Measurements from ENCODE around the gene POLK.

POLK gene

GRCh38 chr5:75623846-75624245 is 112.2 kb downstream of the POLK start:
- no peaks in the 10 kb centered on the region for H3K9me3 ChIP-seq (ENCODE audit: control insufficient read depth, low read length)
- no peaks in the 10 kb centered on the region for H3K27me3 ChIP-seq (replicated peaks; ENCODE audit: control insufficient read depth, insufficient read depth, low read length, poor library complexity, severe bottlenecking)
- DNase-seq = no peak
- H3K4me3 ChIP-seq (ENCODE audit: insufficient read depth, low read depth, low read length, poor library complexity, severe bottlenecking) = no peak overlapping the region
- H3K27ac ChIP-seq (ENCODE audit: insufficient read depth, low read length, poor library complexity, severe bottlenecking) = no peak overlapping the region
- H3K36me3 ChIP-seq (ENCODE audit: control insufficient read depth, insufficient read depth, low read length) = no peaks in the 10 kb centered on the region
- H3K4me1 ChIP-seq (ENCODE audit: control insufficient read depth, insufficient read depth, low read length, poor library complexity, severe bottlenecking) = no peaks in the 10 kb centered on the region

GRCh38 chr5:75626959-75627358 is 115.3 kb downstream of the POLK start:
- no peaks in the 10 kb centered on the region for H3K9me3 ChIP-seq (ENCODE audit: control insufficient read depth, low read length)
- H3K27ac ChIP-seq (ENCODE audit: insufficient read depth, low read length, poor library complexity, severe bottlenecking) = no peak overlapping the region
- no peaks in the 10 kb centered on the region for H3K4me1 ChIP-seq (ENCODE audit: control insufficient read depth, insufficient read depth, low read length, poor library complexity, severe bottlenecking)
- no peak for DNase-seq
- no peaks in the 10 kb centered on the region for H3K27me3 ChIP-seq (replicated peaks; ENCODE audit: control insufficient read depth, insufficient read depth, low read length, poor library complexity, severe bottlenecking)
- no peak overlapping the region for H3K4me3 ChIP-seq (ENCODE audit: insufficient read depth, low read depth, low read length, poor library complexity, severe bottlenecking)
- no peaks in the 10 kb centered on the region for H3K36me3 ChIP-seq (ENCODE audit: control insufficient read depth, insufficient read depth, low read length)

GRCh38 chr5:75627801-75628200 is 116.1 kb downstream of the POLK start:
- no peaks in the 10 kb centered on the region for H3K36me3 ChIP-seq (ENCODE audit: control insufficient read depth, insufficient read depth, low read length)

GRCh38 chr5:75630875-75631274 is 119.2 kb downstream of the POLK start:
- H3K4me3 ChIP-seq (ENCODE audit: insufficient read depth, low read depth, low read length, poor library complexity, severe bottlenecking) = no peak overlapping the region

More at GRCh38 chr5:75627801-75628200, 116.1 kb downstream of the POLK start:
- Histone ChIP-seq H3K4me1 (ENCODE audit: control insufficient read depth, insufficient read depth, low read length, poor library complexity, severe bottlenecking) (no peaks in the 10 kb centered on the region), H3K27ac (ENCODE audit: insufficient read depth, low read length, poor library complexity, severe bottlenecking) (no peak overlapping the region), H3K4me3 (ENCODE audit: insufficient read depth, low read depth, low read length, poor library complexity, severe bottlenecking) (no peak overlapping the region), H3K27me3 (replicated peaks; ENCODE audit: control insufficient read depth, insufficient read depth, low read length, poor library complexity, severe bottlenecking) (no peaks in the 10 kb centered on the region), H3K9me3 (ENCODE audit: control insufficient read depth, low read length) (no peaks in the 10 kb centered on the region)
- no peak for DNase-seq

GRCh38 chr5:75632321-75632720 is 120.6 kb downstream of the POLK start:
- Histone ChIP-seq H3K27me3 (replicated peaks; ENCODE audit: control insufficient read depth, insufficient read depth, low read length, poor library complexity, severe bottlenecking) (no peaks in the 10 kb centered on the region), H3K9me3 (ENCODE audit: control insufficient read depth, low read length) (no peaks in the 10 kb centered on the region), H3K4me1 (ENCODE audit: control insufficient read depth, insufficient read depth, low read length, poor library complexity, severe bottlenecking) (no peaks in the 10 kb centered on the region), H3K27ac (ENCODE audit: insufficient read depth, low read length, poor library complexity, severe bottlenecking) (no peak overlapping the region), H3K36me3 (ENCODE audit: control insufficient read depth, insufficient read depth, low read length) (no peaks in the 10 kb centered on the region), H3K4me3 (ENCODE audit: insufficient read depth, low read depth, low read length, poor library complexity, severe bottlenecking) (no peak overlapping the region)
- no peak for DNase-seq

More at GRCh38 chr5:75630875-75631274, 119.2 kb downstream of the POLK start:
- H3K36me3 ChIP-seq (ENCODE audit: control insufficient read depth, insufficient read depth, low read length) = no peaks in the 10 kb centered on the region
- H3K27ac ChIP-seq (ENCODE audit: insufficient read depth, low read length, poor library complexity, severe bottlenecking) = no peak overlapping the region
- no peaks in the 10 kb centered on the region for H3K27me3 ChIP-seq (replicated peaks; ENCODE audit: control insufficient read depth, insufficient read depth, low read length, poor library complexity, severe bottlenecking)
- no peaks in the 10 kb centered on the region for H3K4me1 ChIP-seq (ENCODE audit: control insufficient read depth, insufficient read depth, low read length, poor library complexity, severe bottlenecking)
- no peak for DNase-seq
- no peaks in the 10 kb centered on the region for H3K9me3 ChIP-seq (ENCODE audit: control insufficient read depth, low read length)

GRCh38 chr5:75637949-75638348 is 126.3 kb downstream of the POLK start:
- Histone ChIP-seq H3K27ac (ENCODE audit: insufficient read depth, low read length, poor library complexity, severe bottlenecking) (no peak overlapping the region), H3K36me3 (ENCODE audit: control insufficient read depth, insufficient read depth, low read length) (no peaks in the 10 kb centered on the region), H3K9me3 (ENCODE audit: control insufficient read depth, low read length) (no peaks in the 10 kb centered on the region), H3K4me1 (ENCODE audit: control insufficient read depth, insufficient read depth, low read length, poor library complexity, severe bottlenecking) (no peaks in the 10 kb centered on the region), H3K27me3 (replicated peaks; ENCODE audit: control insufficient read depth, insufficient read depth, low read length, poor library complexity, severe bottlenecking) (no peaks in the 10 kb centered on the region), H3K4me3 (ENCODE audit: insufficient read depth, low read depth, low read length, poor library complexity, severe bottlenecking) (no peak overlapping the region)
- DNase-seq = no peak

GRCh38 chr5:75639535-75640311 is 128.0 kb downstream of the POLK start:
- Histone ChIP-seq H3K27me3 (replicated peaks; ENCODE audit: control insufficient read depth, insufficient read depth, low read length, poor library complexity, severe bottlenecking) (no peaks in the 10 kb centered on the region), H3K4me3 (ENCODE audit: insufficient read depth, low read depth, low read length, poor library complexity, severe bottlenecking) (no peak overlapping the region), H3K27ac (ENCODE audit: insufficient read depth, low read length, poor library complexity, severe bottlenecking) (no peak overlapping the region), H3K36me3 (ENCODE audit: control insufficient read depth, insufficient read depth, low read length) (no peaks in the 10 kb centered on the region), H3K9me3 (ENCODE audit: control insufficient read depth, low read length) (no peaks in the 10 kb centered on the region), H3K4me1 (ENCODE audit: control insufficient read depth, insufficient read depth, low read length, poor library complexity, severe bottlenecking) (no peaks in the 10 kb centered on the region)
- no peak for DNase-seq

GRCh38 chr5:75640395-75640794 is 128.7 kb downstream of the POLK start:
- H3K4me1 ChIP-seq (ENCODE audit: control insufficient read depth, insufficient read depth, low read length, poor library complexity, severe bottlenecking) = no peaks in the 10 kb centered on the region
- no peaks in the 10 kb centered on the region for H3K27me3 ChIP-seq (replicated peaks; ENCODE audit: control insufficient read depth, insufficient read depth, low read length, poor library complexity, severe bottlenecking)
- H3K4me3 ChIP-seq (ENCODE audit: insufficient read depth, low read depth, low read length, poor library complexity, severe bottlenecking) = no peak overlapping the region
- no peaks in the 10 kb centered on the region for H3K9me3 ChIP-seq (ENCODE audit: control insufficient read depth, low read length)
- no peak overlapping the region for H3K27ac ChIP-seq (ENCODE audit: insufficient read depth, low read length, poor library complexity, severe bottlenecking)
- no peak for DNase-seq
- H3K36me3 ChIP-seq (ENCODE audit: control insufficient read depth, insufficient read depth, low read length) = no peaks in the 10 kb centered on the region

- Histone ChIP-seq H3K27ac (ENCODE audit: insufficient read depth, low read length, poor library complexity, severe bottlenecking) (no peak overlapping the region), H3K36me3 (ENCODE audit: control insufficient read depth, insufficient read depth, low read length) (no peaks in the 10 kb centered on the region), H3K4me3 (ENCODE audit: insufficient read depth, low read depth, low read length, poor library complexity, severe bottlenecking) (no peak overlapping the region), H3K4me1 (ENCODE audit: control insufficient read depth, insufficient read depth, low read length, poor library complexity, severe bottlenecking) (no peaks in the 10 kb centered on the region), H3K27me3 (replicated peaks; ENCODE audit: control insufficient read depth, insufficient read depth, low read length, poor library complexity, severe bottlenecking) (no peaks in the 10 kb centered on the region), H3K9me3 (ENCODE audit: control insufficient read depth, low read length) (no peaks in the 10 kb centered on the region)
- no peak for DNase-seq
These were observed 129.1 kb downstream of the POLK start for GRCh38 chr5:75640826-75641225.

- no peak for DNase-seq
- no peaks in the 10 kb centered on the region for H3K4me1 ChIP-seq (ENCODE audit: control insufficient read depth, insufficient read depth, low read length, poor library complexity, severe bottlenecking)
These were observed 137.0 kb downstream of the POLK start for GRCh38 chr5:75648712-75649111.

More at GRCh38 chr5:75648712-75649111, 137.0 kb downstream of the POLK start:
- H3K4me3 ChIP-seq (ENCODE audit: insufficient read depth, low read depth, low read length, poor library complexity, severe bottlenecking) = no peak overlapping the region
- H3K27ac ChIP-seq (ENCODE audit: insufficient read depth, low read length, poor library complexity, severe bottlenecking) = no peak overlapping the region
- H3K36me3 ChIP-seq (ENCODE audit: control insufficient read depth, insufficient read depth, low read length) = no peaks in the 10 kb centered on the region
- H3K9me3 ChIP-seq (ENCODE audit: control insufficient read depth, low read length) = no peaks in the 10 kb centered on the region
- no peaks in the 10 kb centered on the region for H3K27me3 ChIP-seq (replicated peaks; ENCODE audit: control insufficient read depth, insufficient read depth, low read length, poor library complexity, severe bottlenecking)

Data from effector memory CD4-positive, alpha-beta T cell (primary cell).